Parietal lobe (tissue), 1 donor: ENCODE measurements around the gene CSRP1. TPM values are rescaled to one million over a fixed set of nuclear protein-coding genes. Genes with fewer than 3 reads are reported as not detected.

ENCODE experiments used
- total RNA-seq: library from RNA; depleted of rRNA; stranded (reverse); fragments of >200 nt; gene quantifications from one replicate; pipeline ENCODE4 v1.2.3, GENCODE V29; 2014

The CSRP1 gene
- 15.0 TPM for total RNA-seq

GRCh38 chr1:201506557-201507359 is at the start of gene CSRP1:
Gene CSRP1 (minus strand): TSS chr1:201507123. CDS start chr1:201496303, 10,820 bp downstream.

GRCh38 chr1:201538612-201539551 is 32.0 kb upstream of the CSRP1 start, which contains the start of gene NAV1:
Gene NAV1 (plus strand): TSS chr1:201539127. CDS start chr1:201622885, 83,758 bp downstream.

DNA sequence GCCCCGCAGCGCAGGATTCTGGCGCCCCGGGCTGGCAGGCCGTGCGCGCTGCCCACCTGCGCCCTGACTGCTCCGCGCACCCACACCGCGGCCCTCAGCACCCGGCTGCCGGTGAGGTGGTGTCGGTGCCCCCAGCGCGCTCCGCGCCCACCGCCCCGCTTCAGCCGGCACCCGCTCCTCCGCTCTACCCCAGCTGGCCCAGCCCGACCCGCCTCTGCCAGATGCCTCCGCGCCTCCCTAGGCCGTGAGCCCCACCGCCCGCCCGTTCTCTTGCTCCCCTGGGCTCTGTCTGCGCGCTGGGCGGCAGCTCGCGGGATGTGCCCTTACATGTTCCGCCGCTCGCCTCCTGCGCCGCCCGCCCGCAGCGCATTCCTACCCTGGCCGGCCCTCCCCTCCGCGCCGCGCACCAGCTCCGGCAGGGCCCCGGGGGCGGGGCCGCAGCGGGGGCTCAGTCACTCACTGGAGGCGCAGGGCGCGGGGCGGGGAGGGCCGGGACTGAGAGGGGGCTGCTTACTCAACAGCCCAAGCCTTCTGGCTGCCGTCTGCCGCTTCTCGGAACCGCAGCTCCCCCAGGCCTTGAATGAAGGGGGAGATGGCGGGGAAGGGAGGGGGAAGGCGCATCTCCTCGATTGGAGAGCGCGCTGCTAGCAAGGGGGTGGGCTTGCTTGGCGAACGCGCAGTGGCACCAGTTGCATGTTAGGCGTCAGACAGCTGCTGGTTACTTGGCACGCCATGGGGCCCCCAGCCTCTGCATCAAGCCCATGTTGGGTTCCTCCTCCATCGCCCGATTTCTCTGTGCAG is 37.9 kb downstream of the CSRP1 start, which contains the start of gene PHLDA3:
Gene PHLDA3, minus strand, starts transcription at position 345 of the 801 bp plus-strand sequence. CDS start 402 bp downstream, outside the sequence.

Other genes starting within 250 kb of the CSRP1 start
- not detected for gene PKP1, start 223.6 kb downstream of the CSRP1 start, total RNA-seq
- gene TNNT2, start 129.4 kb downstream of the CSRP1 start, total RNA-seq: not detected
- not detected for gene LAD1, start 107.8 kb downstream of the CSRP1 start, total RNA-seq
- not detected for gene TNNI1, start 85.4 kb downstream of the CSRP1 start, total RNA-seq
- gene PHLDA3, start 37.9 kb downstream of the CSRP1 start, total RNA-seq: 8.5 TPM
- gene NAV1, start 32.0 kb upstream of the CSRP1 start, total RNA-seq: 101 TPM